H1 (cell line): Measurements from ENCODE around the gene CIPC. TPM values are rescaled to one million over a fixed set of nuclear protein-coding genes. Genes with fewer than 3 reads are reported as not detected.

Experiments
- ASH2L ChIP-seq: fragments of 200-600, 300-600 bp; sonication (generic); IDR thresholded peaks from one replicate; pipeline ENCODE4 v1.7.1; 2017; ENCODE audit warnings: low read length
- BCL11A ChIP-seq, 2 experiments: IDR thresholded peaks; one replicate each; pipeline ENCODE4 v1.6.1; 2011; ENCODE audit warnings: low read depth in 2 of 2, low read length in 2 of 2, mild to moderate bottlenecking in 2 of 2
- BRCA1 ChIP-seq: IDR thresholded peaks from 2 replicates; pipeline ENCODE4 v1.6.1; 2012; ENCODE audit warnings: low read depth, low read length, improper control_type of control experiment
- CBX8 ChIP-seq: fragments of 300-800, 300-1000 bp; sonication (generic); IDR thresholded peaks from 2 replicates; pipeline ENCODE4 v1.7.1; 2016; ENCODE audit warnings: low read depth, low read length, borderline replicate concordance
- CEBPB ChIP-seq: IDR thresholded peaks from 2 replicates; pipeline ENCODE4 v1.6.1; 2012; ENCODE audit warnings: low read depth, low read length
- EZH2 ChIP-seq: fragments of 200-600 bp; sonication (generic); IDR thresholded peaks from 2 replicates; pipeline ENCODE4 v1.7.1; 2012; ENCODE audit warnings: low read depth, mild to moderate bottlenecking, moderate library complexity, low read length, inconsistent platforms; ENCODE audit not compliant: severe bottlenecking
- FOSL1 ChIP-seq: IDR thresholded peaks from 2 replicates; pipeline ENCODE4 v1.6.1; 2011; ENCODE audit warnings: mild to moderate bottlenecking, low read depth, low read length, moderate library complexity; ENCODE audit not compliant: insufficient read depth
- GTF2F1 ChIP-seq: IDR thresholded peaks from 2 replicates; pipeline ENCODE4 v1.6.1; 2012; ENCODE audit warnings: low read depth, low read length, improper control_type of control experiment, borderline replicate concordance
- JUN ChIP-seq: IDR thresholded peaks from 2 replicates; pipeline ENCODE4 v1.6.1; 2011; ENCODE audit warnings: low read depth, mild to moderate bottlenecking, improper control_type of control experiment, low read length
- KDM4A ChIP-seq: IDR thresholded peaks from one replicate; pipeline ENCODE4 v1.7.1; 2012; ENCODE audit warnings: low read depth, mild to moderate bottlenecking, moderate library complexity, low read length, inconsistent platforms; ENCODE audit not compliant: severe bottlenecking
- NANOG ChIP-seq: IDR thresholded peaks from 2 replicates; pipeline ENCODE4 v1.6.1; 2011; ENCODE audit warnings: low read length, low read depth, mild to moderate bottlenecking, inconsistent platforms; ENCODE audit not compliant: insufficient read depth, poor library complexity, severe bottlenecking
- POU5F1 ChIP-seq: IDR thresholded peaks from 2 replicates; pipeline ENCODE4 v1.6.1; 2011; ENCODE audit warnings: low read depth, mild to moderate bottlenecking, low read length, moderate library complexity
- RBBP5 ChIP-seq: IDR thresholded peaks from 2 replicates; pipeline ENCODE4 v1.7.1; 2012; ENCODE audit warnings: low read depth, mild to moderate bottlenecking, inconsistent platforms, low read length, moderate library complexity, borderline replicate concordance
- RFX5 ChIP-seq: IDR thresholded peaks from 2 replicates; pipeline ENCODE4 v1.6.1; 2011; ENCODE audit warnings: low read depth, low read length, improper control_type of control experiment, borderline replicate concordance
- RNF2 ChIP-seq: fragments of 200-900, 300-1000 bp; sonication (generic); IDR thresholded peaks from 2 replicates; pipeline ENCODE4 v1.7.1; 2016; ENCODE audit warnings: borderline replicate concordance, low read depth, mild to moderate bottlenecking, antibody characterized with exemption, low read length; ENCODE audit not compliant: poor library complexity, severe bottlenecking; ENCODE audit errors: missing control alignments
- RXRA ChIP-seq: IDR thresholded peaks from 2 replicates; pipeline ENCODE4 v1.6.1; 2011; ENCODE audit warnings: low read depth, mild to moderate bottlenecking, low read length, moderate library complexity; ENCODE audit not compliant: insufficient read depth
- SIRT6 ChIP-seq: IDR thresholded peaks from one replicate; pipeline ENCODE4 v1.7.1; 2012; ENCODE audit warnings: low read length, inconsistent platforms
- SIX5 ChIP-seq: IDR thresholded peaks from 2 replicates; pipeline ENCODE4 v1.6.1; 2011; ENCODE audit warnings: mild to moderate bottlenecking, low read depth, low read length
- SRF ChIP-seq: IDR thresholded peaks from 2 replicates; pipeline ENCODE4 v1.6.1; 2011; ENCODE audit warnings: mild to moderate bottlenecking, low read depth, low read length, moderate library complexity
- TAF7 ChIP-seq: optimal IDR thresholded peaks from 2 replicates; pipeline ENCODE3; 2011; ENCODE audit warnings: low read depth, mild to moderate bottlenecking, inconsistent platforms, low read length, moderate library complexity, borderline replicate concordance
- TCF12 ChIP-seq: IDR thresholded peaks from 2 replicates; pipeline ENCODE4 v1.6.1; 2011; ENCODE audit warnings: low read depth, mild to moderate bottlenecking, low read length
- polyA plus RNA-seq, 7 experiments: library from polyadenylated mRNA; depleted of rRNA in 3 of 7; stranded (reverse) in 5 of 7; unstranded in 2 of 7; fragments of >200 nt in 5 of 7; fragments of 200-250 nt in 2 of 7; gene quantifications; 1 replicate in 5 of 7; 2 replicates in 1 of 7; 4 replicates in 1 of 7; pipeline versions ENCODE4 v1.2.1 to v1.2.3, GENCODE V29; 2011 to 2013; ENCODE audit warnings: missing spikeins in 2 of 7, mixed read lengths in 2 of 7
- total RNA-seq: library from RNA; stranded (reverse); fragmentation: NEBNext Ultra II Directional; extraction: Animal tissue kit (Norgen Biotek cat#: 25700); gene quantifications from 2 replicates; pipeline ENCODE4 v1.2.1, GENCODE V29; 2021
- TF ChIP-seq, protein P1 (sequence below), 3 experiments: IDR thresholded peaks; 1 replicate in 2 of 3; 2 replicates in 1 of 3; pipeline versions ENCODE4 v1.5.1 to v1.6.1; 2011; ENCODE audit warnings: low read length in 3 of 3, mild to moderate bottlenecking in 3 of 3, inconsistent platforms in 2 of 3, low read depth in 1 of 3, moderate library complexity in 1 of 3; ENCODE audit not compliant: insufficient read depth in 1 of 3; ENCODE audit errors: control extremely low read depth in 1 of 3
- TF ChIP-seq, protein P2 (sequence below): IDR thresholded peaks from 2 replicates; pipeline ENCODE4 v1.6.1; 2011; ENCODE audit warnings: low read depth, mild to moderate bottlenecking, low read length; ENCODE audit not compliant: insufficient read depth

The CIPC gene
- total and polyA plus RNA-seq, 2 of the 8 experiments (the other 6 are each of a cell fraction or from before 2014, with no cell fraction given) = 13.9 to 32.7 TPM

DNA sequence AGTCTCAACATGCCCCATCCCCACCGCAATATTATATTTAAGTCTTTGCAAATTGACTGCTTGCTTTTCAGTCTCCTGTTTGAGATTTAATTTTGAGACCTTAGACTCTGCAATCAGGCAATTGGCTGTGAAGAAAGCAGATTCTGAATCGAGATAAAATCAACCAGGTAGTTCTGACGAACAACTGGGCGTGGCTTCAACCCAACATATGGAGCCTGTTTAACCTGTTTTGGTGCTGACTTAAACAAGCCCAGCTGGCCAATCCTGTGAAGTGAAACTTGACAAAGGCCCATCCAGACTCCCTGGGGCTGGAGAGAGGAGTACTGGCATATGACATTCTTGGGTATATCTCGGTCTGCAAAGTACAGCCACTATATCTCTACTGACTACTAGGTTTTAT, 9.8 kb upstream of the CIPC start (continued):
- TF ChIP-seq, protein P1, sequence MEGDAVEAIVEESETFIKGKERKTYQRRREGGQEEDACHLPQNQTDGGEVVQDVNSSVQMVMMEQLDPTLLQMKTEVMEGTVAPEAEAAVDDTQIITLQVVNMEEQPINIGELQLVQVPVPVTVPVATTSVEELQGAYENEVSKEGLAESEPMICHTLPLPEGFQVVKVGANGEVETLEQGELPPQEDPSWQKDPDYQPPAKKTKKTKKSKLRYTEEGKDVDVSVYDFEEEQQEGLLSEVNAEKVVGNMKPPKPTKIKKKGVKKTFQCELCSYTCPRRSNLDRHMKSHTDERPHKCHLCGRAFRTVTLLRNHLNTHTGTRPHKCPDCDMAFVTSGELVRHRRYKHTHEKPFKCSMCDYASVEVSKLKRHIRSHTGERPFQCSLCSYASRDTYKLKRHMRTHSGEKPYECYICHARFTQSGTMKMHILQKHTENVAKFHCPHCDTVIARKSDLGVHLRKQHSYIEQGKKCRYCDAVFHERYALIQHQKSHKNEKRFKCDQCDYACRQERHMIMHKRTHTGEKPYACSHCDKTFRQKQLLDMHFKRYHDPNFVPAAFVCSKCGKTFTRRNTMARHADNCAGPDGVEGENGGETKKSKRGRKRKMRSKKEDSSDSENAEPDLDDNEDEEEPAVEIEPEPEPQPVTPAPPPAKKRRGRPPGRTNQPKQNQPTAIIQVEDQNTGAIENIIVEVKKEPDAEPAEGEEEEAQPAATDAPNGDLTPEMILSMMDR (IDR thresholded peaks at IDR 0.05; ENCODE audit: control extremely low read depth in 1 of 3, insufficient read depth in 1 of 3, low read depth in 1 of 3, low read length in 3 of 3) = no peak
- TF ChIP-seq GTF2F1 (no peak), SIX5 (no peak), RBBP5 (peak; percentile 94), ASH2L (peak; percentile 99), RNF2 (no peak), TAF7 (no peak), JUN (no peak), BCL11A (IDR thresholded peaks at IDR 0.05; ENCODE audit: low read depth in 2 of 2, low read length in 2 of 2) (peak in 1 of 2 experiments; percentile 0), BRCA1 (no peak), RXRA (no peak), SRF (no peak), EZH2 (no peak), SIRT6 (no peak), CBX8 (no peak), CEBPB (no peak), RFX5 (no peak), KDM4A (no peak), POU5F1 (no peak), TCF12 (peak; percentile 78; the same call in 1 of the 2 replicates), NANOG (peak; percentile 72), FOSL1 (no peak)
- TF ChIP-seq, protein P2, sequence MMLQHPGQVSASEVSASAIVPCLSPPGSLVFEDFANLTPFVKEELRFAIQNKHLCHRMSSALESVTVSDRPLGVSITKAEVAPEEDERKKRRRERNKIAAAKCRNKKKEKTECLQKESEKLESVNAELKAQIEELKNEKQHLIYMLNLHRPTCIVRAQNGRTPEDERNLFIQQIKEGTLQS = no peak
